GM12865 (cell line): ENCODE measurements around the gene ANKRD9.

Experiments
- DNase-seq: peaks from one replicate; pipeline ENCODE4 v3.0.0; 2010; ENCODE audit warnings: low read depth
- H3K4me3 ChIP-seq: 2 replicates; pipeline ENCODE4 v1.5.1; 2011; ENCODE audit warnings: mild to moderate bottlenecking, low read depth, low read length, control low read depth
- CTCF ChIP-seq: IDR thresholded peaks from 2 replicates; pipeline ENCODE4 v1.5.1; 2011; ENCODE audit warnings: low read length, control low read depth, low read depth, inconsistent platforms; ENCODE audit not compliant: insufficient read depth; ENCODE audit errors: missing control alignments

The ANKRD9 gene

GRCh38 chr14:102530828-102531478 is 21.4 kb upstream of the ANKRD9 start:
- peak; percentile 70 for DNase-seq
- H3K4me3 ChIP-seq, result no peak overlapping the region
- no peak for TF ChIP-seq CTCF

GRCh38 chr14:102528431-102529170 is 19.0 kb upstream of the ANKRD9 start:
- no peak for DNase-seq
- no peak for TF ChIP-seq CTCF
- no peak overlapping the region for H3K4me3 ChIP-seq

GRCh38 chr14:102525929-102526497 is 16.4 kb upstream of the ANKRD9 start:
- no peak for TF ChIP-seq CTCF
- peak overlapping the region; percentile 77 for H3K4me3 ChIP-seq
- DNase-seq, result no peak

GRCh38 chr14:102525219-102525928 is 15.8 kb upstream of the ANKRD9 start:
- H3K4me3 ChIP-seq, result peak overlapping the region; percentile 77
- TF ChIP-seq CTCF, result no peak
- DNase-seq, result peak; percentile 75

- peak; percentile 100 for DNase-seq
- peak overlapping the region; percentile 77 for H3K4me3 ChIP-seq
- peak; percentile 88 for TF ChIP-seq CTCF
Observed at GRCh38 chr14:102524451-102525218, 15.1 kb upstream of the ANKRD9 start.
